ENCODE results near the gene PCBP4.

PCBP4 gene

GRCh38 chr3:51970606-51971300, 3.5 kb upstream of the PCBP4 start:
- DNase-seq = no peak

- DNase-seq = no peak
Observed at GRCh38 chr3:51969841-51970240, 2.6 kb upstream of the PCBP4 start.

- no peak for DNase-seq
Observed at GRCh38 chr3:51968883-51969678, 1.8 kb upstream of the PCBP4 start.

- DNase-seq = no peak
Observed at GRCh38 chr3:51968170-51968775, 1.0 kb upstream of the PCBP4 start.

GRCh38 chr3:51966922-51967383, 301 bp downstream of the PCBP4 start:
- DNase-seq = no peak

- DNase-seq = no peak
Observed at GRCh38 chr3:51966486-51966885, 768 bp downstream of the PCBP4 start.

- DNase-seq = no peak
Observed at GRCh38 chr3:51966016-51966415, 1.2 kb downstream of the PCBP4 start.

- DNase-seq = no peak
Observed at GRCh38 chr3:51964521-51964920, 2.7 kb downstream of the PCBP4 start.

GRCh38 chr3:51963951-51964451, 3.3 kb downstream of the PCBP4 start:
- no peak for DNase-seq

- DNase-seq = no peak
Observed at GRCh38 chr3:51962854-51963530, 4.3 kb downstream of the PCBP4 start.

GRCh38 chr3:51961602-51962569, 5.4 kb downstream of the PCBP4 start:
- no peak for DNase-seq

- DNase-seq = no peak
Observed at GRCh38 chr3:51961011-51961410, 6.2 kb downstream of the PCBP4 start.

- DNase-seq = no peak
Observed at GRCh38 chr3:51960386-51960785, 6.9 kb downstream of the PCBP4 start.

GRCh38 chr3:51959651-51960050, 7.6 kb downstream of the PCBP4 start:
- no peak for DNase-seq

- no peak for DNase-seq
Observed at GRCh38 chr3:51958603-51959521, 8.4 kb downstream of the PCBP4 start.

- no peak for DNase-seq
Observed at GRCh38 chr3:51957520-51958205, 9.6 kb downstream of the PCBP4 start.

- peak in 1 of 4 experiments; percentile 16 for DNase-seq
Observed at GRCh38 chr3:51955893-51956770, 11.1 kb downstream of the PCBP4 start.

- no peak for DNase-seq
Observed at GRCh38 chr3:51955175-51955892, 11.9 kb downstream of the PCBP4 start, which contains the start of gene GPR62. Gene GPR62, plus strand, starts transcription at chr3:51955381. Its CDS starts 272 bp downstream, at chr3:51955653.

All from activated CD4-positive, CD25-positive, alpha-beta regulatory T cell (primary cell).